OCI-M2 (cell line): Measurements from ENCODE around the gene RTL10.

Source experiments
- DNase-seq: peaks from one replicate; lab custom pipeline; 2025; ENCODE audit not compliant: unreplicated experiment; lab: John Stamatoyannopoulos, UW

The RTL10 gene

DNA sequence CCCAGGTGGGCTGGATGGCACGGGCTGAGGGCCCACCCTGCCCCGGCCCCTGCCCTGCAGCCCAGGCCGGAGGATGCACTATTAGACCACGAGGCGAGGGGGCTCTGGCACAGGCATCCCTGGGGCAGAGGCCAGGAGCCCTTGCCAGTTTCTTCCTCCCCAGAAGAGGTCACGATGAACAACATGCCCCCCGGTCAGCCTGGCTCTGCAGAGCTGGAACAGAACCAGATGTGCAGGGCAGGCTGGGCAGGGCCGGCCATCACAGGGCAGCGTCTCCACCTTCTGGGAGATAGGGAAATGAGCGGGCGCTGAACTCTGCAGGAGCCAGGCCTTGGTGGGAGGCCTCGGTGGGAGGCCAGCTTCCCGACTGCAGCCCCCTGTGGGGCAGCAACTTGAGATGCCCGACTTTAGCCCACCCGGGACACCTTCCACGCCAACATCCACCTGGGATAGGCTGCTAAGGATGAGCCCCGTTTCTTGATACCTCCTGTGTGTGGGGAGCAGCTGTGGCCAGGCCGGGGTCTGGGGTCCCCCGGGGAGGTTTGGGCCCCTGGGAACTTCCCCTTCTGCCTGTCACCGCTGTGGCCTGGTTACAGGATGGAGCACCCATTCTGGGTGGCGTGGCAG lies 21.8 kb upstream of the RTL10 start:
- DNase-seq, result no peak

GRCh38 chr22:19875531-19876313 lies 21.0 kb upstream of the RTL10 start:
- DNase-seq, result no peak

- no peak for DNase-seq
These were observed 20.4 kb upstream of the RTL10 start for GRCh38 chr22:19875061-19875530.

DNA sequence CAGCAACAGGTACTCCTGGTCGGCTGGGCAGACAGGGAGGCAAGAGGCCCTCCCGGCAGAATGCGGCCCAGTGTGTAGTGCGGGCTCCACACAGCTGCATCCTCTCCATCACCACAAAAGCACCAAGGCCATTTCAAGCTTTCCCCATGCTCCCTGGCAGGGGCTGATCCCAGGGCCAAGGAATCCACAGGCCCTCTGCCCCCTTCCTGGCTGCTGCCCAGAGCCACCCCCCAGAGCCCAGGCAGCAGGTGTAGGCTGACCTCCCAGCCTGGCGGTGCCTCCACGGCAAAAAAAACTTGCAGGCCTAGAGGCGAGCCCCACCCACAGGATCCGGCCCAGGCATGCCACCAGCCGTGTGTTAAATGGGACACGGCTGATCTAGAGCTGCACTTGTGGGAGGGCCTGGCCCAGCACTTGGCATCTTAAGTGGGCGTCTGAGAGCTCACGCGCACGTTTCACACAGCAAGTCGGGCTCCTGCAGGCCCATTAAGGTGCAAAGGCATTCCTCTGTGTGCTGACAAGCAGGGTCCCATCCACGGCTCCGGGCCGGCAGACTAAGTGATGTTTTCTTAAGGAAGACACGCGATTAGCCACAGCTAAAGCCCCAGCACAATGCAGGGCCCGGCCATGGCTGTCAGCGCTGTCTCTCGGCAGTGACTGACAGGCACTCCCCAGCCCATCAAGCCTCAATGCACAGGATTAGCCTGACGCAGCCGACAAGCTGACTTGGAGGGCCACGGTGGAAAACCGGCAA lies 19.8 kb upstream of the RTL10 start:
- DNase-seq, result no peak

GRCh38 chr22:19873960-19874306 lies 19.3 kb upstream of the RTL10 start:
- DNase-seq, result no peak

GRCh38 chr22:19873138-19873959 lies 18.7 kb upstream of the RTL10 start:
- DNase-seq, result no peak

- DNase-seq, result no peak
These were observed 18.1 kb upstream of the RTL10 start for GRCh38 chr22:19872779-19873137.

DNA sequence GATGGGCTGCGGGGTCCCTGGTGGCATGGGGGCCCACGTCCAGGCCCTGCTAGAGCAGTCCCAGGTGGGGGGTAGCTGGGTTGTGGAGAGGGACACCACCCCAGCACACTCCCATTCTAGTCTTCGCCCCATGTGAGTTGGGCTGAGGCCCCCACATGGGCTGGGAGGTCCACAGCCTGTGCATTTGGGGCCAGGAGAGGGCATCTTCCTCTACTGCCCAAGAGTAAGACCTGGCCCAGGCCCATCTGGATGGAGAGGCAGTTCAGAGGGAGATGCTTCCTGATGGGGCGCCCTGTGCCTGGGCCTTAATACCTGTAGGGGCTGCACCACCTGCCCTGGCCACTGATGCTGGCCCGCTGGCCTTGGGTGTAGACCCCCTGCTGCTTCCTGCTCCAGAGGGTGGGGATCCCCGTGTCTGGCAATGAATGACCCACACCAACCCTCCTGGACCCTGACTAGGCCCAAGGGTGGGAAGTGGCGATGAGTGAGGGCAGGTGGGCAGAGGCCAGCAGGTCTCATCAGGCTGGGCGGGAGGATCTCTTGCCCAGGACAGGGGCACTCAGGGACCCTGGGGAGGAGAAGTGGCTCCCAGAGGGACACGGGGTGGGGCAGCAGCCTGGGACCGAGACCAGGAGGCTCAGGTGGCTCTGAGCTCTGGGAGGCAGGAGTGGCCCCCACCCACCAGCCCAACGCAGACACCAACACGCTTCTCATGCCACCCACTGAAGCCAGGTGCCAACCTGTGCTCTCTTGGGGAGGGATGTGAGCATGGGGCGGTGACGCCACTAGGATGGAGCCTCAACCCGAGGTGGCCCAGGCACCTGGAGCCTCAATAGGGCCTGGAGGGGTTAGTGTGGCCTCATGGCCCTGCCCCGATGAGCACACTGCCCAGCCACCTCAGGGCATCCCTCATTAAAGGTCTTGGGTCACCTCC lies 17.4 kb upstream of the RTL10 start:
- no peak for DNase-seq

DNA sequence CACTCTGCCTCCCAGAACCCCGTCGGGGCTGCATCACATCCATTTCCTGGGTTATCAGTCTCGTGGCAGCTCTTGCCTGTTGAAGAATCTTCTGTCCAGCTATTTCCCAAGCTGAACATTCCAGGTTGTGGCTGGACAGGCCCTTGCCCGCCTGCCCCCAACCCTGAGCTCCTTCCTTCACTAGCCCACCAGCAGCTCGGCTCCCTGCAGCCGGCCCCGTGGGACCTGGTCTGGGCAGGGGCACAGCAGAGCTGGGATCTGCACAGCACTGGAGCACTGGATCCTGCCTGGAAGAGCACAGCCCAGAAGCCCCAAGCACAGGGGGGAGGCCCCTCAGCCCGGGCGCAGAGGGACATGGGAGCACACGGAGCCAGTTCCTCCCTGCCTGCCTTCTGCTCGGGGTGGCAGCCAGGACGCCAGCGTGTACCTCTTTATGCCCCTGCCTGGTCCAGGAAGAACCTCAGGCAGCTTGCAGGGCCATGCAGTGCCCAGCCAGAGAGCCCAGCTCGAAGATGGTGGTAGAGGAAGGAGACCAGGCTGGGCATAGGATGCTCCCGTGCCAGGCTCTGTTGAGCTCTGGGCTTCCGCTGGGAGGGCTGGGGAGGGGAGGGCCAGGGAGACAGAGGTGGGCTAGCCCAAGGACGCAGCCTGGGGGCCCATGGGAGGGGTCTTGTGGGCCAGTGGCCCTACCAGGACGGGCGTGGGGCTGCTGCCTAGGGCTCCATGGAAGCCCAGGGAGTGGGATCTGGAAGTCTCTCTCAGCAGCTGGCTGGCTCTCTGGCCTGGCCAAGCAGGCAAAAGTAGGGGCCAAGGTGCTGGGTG lies 16.6 kb upstream of the RTL10 start:
- DNase-seq, result no peak

DNA sequence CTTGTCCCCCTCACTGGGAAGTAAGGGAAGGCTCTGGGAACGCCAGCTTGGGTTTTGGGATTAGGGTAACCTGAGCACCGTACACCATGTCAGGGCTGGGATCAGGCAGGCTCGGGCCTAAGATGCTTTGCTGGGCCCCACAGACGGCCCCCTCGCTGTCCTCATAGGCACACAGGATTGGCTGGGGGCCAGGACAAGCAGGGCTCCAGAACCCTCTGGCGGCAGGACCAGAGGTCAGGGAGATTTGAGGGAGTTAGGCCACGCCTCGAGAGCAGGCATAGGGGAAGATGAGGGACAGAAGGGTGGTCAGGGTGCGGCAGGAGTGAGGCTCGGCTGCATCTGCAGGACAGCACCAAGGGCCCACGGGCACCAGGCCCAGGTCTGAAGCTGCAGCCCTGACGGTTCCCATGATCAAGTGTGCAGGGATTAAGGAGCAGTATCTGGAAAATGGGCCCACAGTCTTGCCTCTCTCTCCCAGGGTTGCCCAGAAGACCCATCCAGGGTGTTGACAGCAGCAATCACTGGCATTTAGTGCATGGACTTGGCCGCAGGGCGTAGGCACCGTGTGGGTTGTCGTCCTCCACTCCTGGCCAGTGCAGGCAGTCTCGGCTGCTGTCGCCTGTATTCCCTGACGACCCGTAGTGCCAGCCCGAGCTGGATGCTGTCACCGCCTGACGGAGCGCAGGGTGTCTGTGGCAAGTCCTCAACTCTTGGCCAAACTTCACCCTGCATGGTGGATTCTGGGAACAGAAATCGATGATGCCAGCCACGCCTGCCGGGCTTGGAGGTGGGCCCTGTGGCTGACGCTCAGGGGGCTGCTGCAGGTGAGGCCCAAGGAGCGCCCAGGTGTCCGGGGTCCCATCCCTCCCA lies 15.7 kb upstream of the RTL10 start:
- DNase-seq, result no peak

- no peak for DNase-seq
These were observed 15.0 kb upstream of the RTL10 start for GRCh38 chr22:19869497-19870152.

GRCh38 chr22:19868773-19869471 lies 14.2 kb upstream of the RTL10 start:
- DNase-seq, result no peak

DNA sequence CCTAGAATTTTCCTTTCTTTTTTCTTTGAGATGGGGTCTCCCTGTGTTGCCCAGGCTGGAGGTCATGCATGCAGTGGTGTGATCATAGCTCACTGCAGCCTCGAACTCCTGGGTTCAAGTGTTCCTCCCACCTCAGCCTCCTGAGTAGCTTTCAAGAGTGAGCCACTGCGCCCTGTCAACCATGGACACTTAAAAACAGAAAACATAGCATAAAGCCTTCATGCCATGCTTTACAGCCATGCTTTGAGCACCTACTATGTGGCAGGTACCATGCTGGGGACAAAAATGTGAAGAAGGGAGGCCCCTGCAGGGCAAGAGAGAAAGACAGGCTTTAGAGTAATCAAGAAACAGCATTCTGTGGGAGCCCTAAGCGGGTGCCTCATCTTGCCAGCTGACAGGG lies 13.7 kb upstream of the RTL10 start:
- DNase-seq, result no peak

DNA sequence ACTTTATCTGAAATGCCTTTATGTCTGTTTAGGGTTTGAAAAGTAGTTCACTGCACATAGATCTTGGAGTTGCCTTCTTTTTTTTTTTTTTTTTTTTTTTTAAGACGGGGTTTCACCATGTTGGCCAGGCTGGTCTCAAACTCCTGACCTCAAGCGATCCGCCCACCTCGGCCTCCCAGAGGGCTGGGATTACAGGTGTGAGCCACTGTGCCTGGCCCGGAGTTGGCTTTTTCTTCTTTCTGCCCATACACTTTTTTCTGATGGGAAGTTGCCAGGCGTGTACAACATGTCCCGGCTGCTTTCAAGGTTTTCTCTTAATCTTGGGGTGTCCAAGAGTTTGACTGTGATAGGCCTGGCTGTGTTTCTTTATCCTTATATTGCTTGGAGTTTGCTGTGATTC lies 12.9 kb upstream of the RTL10 start:
- DNase-seq, result no peak

GRCh38 chr22:19866665-19867009 lies 12.0 kb upstream of the RTL10 start:
- no peak for DNase-seq

- DNase-seq, result no peak
These were observed 10.6 kb upstream of the RTL10 start for GRCh38 chr22:19865141-19865829.
